ENCODE results near the gene RNF149. TPM values are rescaled to one million over a fixed set of nuclear protein-coding genes. Genes with fewer than 3 reads are reported as not detected.

RNF149 gene
- total and polyA plus RNA-seq, 2 experiments from 2014 or later, result 38.8 to 47.6 TPM

DNA sequence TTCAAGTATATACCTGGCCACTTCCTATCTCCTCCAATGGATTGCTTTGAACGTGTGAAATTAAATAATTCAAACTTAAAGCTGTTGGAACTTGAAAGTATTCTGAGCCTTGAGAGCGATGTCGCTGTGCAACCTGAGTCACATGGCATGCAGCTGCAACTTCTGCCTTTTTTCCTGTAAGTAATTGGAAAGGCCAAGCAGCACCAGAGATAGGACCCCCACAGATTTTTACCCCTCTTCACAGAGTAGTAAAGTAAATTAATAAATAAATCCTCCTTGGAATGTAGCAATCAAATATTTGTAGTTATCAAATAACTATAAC lies 3.2 kb upstream of the RNF149 start (continued):
- TF ChIP-seq ZNF462 (CRISPR knock-in tag; IDR thresholded peaks at IDR 0.05) (no peak), ETS1 (IDR thresholded peaks at IDR 0.05) (no peak), ZNF331 (CRISPR knock-in tag; IDR thresholded peaks at IDR 0.05; ENCODE audit: low read depth) (no peak)

GRCh38 chr2:101310834-101311695 lies 2.6 kb upstream of the RNF149 start:
- Histone ChIP-seq H4K20me1 (replicated peaks; ENCODE audit: insufficient read depth) (peaks cover 16% of the 10 kb centered on the region), H3K9me2 (ENCODE audit: insufficient read depth) (no peaks in the 10 kb centered on the region), H3K4me3 (no peak overlapping the region), H3K4me1 (ENCODE audit: insufficient read depth) (peaks cover 13% of the 10 kb centered on the region), H3K79me2 (replicated peaks; ENCODE audit: insufficient read depth) (peaks cover 24% of the 10 kb centered on the region), H3K36me3 (ENCODE audit: insufficient read depth) (no peaks in the 10 kb centered on the region), H3K4me2 (no peak overlapping the region), H3K27me3 (ENCODE audit: insufficient read depth) (peaks cover 11% of the 10 kb centered on the region), H3K27ac (ENCODE audit: low read depth) (no peak overlapping the region), H2AFZ (peak overlapping the region; percentile 87; the same call in 1 of the 2 replicates), H3F3A (replicated peaks; ENCODE audit: low read depth) (no peaks in the 10 kb centered on the region)
- DNase-seq (ENCODE audit: low spot score) (no peak), ATAC-seq (no peak)
- H3K27ac Mint-ChIP-seq, result no peak overlapping the region
- H3K4me1 Mint-ChIP-seq, result peaks cover 21% of the 10 kb centered on the region
- H3K9me3 Mint-ChIP-seq, result no peaks in the 10 kb centered on the region
- H3K27me3 Mint-ChIP-seq (ENCODE audit: insufficient read depth, low read depth, poor library complexity), result peaks cover 4% of the 10 kb centered on the region
- H3K4me3 Mint-ChIP-seq, result no peak overlapping the region
- H3K36me3 Mint-ChIP-seq (ENCODE audit: low read depth), result peaks cover 3% of the 10 kb centered on the region; the same call in 1 of the 3 replicates
- TF ChIP-seq STAT1 (IDR thresholded peaks at IDR 0.05; ENCODE audit: unreplicated experiment) (no peak), POLR2AphosphoS5 (IDR thresholded peaks at IDR 0.05; ENCODE audit: low read depth) (no peak), JUNB (IDR thresholded peaks at IDR 0.05; ENCODE audit: unreplicated experiment) (no peak), EZH2phosphoT487 (IDR thresholded peaks at IDR 0.05; ENCODE audit: unreplicated experiment) (no peak), ETS1 (IDR thresholded peaks at IDR 0.05) (no peak), CREB1 (CRISPR knock-in tag; IDR thresholded peaks at IDR 0.05; ENCODE audit: low read depth) (no peak), EZH2 (IDR thresholded peaks at IDR 0.05; ENCODE audit: low read depth, unreplicated experiment) (no peak)
- TF ChIP-seq, protein P1, sequence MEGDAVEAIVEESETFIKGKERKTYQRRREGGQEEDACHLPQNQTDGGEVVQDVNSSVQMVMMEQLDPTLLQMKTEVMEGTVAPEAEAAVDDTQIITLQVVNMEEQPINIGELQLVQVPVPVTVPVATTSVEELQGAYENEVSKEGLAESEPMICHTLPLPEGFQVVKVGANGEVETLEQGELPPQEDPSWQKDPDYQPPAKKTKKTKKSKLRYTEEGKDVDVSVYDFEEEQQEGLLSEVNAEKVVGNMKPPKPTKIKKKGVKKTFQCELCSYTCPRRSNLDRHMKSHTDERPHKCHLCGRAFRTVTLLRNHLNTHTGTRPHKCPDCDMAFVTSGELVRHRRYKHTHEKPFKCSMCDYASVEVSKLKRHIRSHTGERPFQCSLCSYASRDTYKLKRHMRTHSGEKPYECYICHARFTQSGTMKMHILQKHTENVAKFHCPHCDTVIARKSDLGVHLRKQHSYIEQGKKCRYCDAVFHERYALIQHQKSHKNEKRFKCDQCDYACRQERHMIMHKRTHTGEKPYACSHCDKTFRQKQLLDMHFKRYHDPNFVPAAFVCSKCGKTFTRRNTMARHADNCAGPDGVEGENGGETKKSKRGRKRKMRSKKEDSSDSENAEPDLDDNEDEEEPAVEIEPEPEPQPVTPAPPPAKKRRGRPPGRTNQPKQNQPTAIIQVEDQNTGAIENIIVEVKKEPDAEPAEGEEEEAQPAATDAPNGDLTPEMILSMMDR (conservative IDR thresholded peaks at IDR 0.05; ENCODE audit: low read depth in 2 of 2), result no peak
